Measurements from ENCODE around the gene ABHD6.
"Not testable (repeated sequence)": the region's sequence is repeated elsewhere in the genome, so short reads cannot be mapped to it uniquely, and the experiment has no call there.

Gene ABHD6

DNA sequence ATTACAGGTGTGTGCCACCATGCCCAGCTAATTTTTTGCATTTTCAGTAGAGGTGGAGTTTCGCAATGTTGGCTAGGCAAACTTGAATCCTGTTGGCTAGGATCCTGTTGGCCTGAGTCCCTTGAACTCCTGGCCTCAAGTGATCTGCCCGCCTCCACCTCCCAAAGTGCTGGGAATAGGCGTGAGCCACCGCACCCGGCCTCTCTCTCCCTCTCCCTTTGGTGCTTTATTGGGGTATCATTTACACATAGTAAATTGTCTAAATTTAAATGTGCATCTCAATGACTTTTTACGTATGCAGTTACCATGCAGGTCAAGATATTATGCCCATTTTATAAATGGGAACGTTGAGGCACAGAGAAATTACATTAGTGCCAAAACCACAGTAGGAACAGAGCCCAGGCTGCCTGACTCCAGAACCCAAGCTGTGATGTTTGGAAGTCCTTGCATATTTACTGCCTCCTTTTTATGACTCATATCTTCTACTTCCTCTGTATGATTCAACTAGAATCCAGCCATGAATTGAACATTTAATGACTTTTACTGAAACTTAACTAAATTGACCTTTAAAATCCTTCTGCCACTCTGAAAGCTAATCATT is 34.4 kb downstream of the ABHD6 start:
- peaks cover 12% of the 10 kb centered on the region for H3K9me3 Mint-ChIP-seq
- no peaks in the 10 kb centered on the region for H3K4me1 Mint-ChIP-seq
- DNase-seq, result no peak
- no peak overlapping the region for H3K27ac Mint-ChIP-seq
- TF ChIP-seq, protein P1, sequence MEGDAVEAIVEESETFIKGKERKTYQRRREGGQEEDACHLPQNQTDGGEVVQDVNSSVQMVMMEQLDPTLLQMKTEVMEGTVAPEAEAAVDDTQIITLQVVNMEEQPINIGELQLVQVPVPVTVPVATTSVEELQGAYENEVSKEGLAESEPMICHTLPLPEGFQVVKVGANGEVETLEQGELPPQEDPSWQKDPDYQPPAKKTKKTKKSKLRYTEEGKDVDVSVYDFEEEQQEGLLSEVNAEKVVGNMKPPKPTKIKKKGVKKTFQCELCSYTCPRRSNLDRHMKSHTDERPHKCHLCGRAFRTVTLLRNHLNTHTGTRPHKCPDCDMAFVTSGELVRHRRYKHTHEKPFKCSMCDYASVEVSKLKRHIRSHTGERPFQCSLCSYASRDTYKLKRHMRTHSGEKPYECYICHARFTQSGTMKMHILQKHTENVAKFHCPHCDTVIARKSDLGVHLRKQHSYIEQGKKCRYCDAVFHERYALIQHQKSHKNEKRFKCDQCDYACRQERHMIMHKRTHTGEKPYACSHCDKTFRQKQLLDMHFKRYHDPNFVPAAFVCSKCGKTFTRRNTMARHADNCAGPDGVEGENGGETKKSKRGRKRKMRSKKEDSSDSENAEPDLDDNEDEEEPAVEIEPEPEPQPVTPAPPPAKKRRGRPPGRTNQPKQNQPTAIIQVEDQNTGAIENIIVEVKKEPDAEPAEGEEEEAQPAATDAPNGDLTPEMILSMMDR (IDR thresholded peaks at IDR 0.05), result no peak
- peaks cover 5% of the 10 kb centered on the region for H3K27me3 Mint-ChIP-seq (ENCODE audit: low read depth, poor library complexity)
- peaks cover 43% of the 10 kb centered on the region for H3K36me3 Mint-ChIP-seq (ENCODE audit: low read depth)
- H3K4me3 Mint-ChIP-seq, result no peak overlapping the region

DNA sequence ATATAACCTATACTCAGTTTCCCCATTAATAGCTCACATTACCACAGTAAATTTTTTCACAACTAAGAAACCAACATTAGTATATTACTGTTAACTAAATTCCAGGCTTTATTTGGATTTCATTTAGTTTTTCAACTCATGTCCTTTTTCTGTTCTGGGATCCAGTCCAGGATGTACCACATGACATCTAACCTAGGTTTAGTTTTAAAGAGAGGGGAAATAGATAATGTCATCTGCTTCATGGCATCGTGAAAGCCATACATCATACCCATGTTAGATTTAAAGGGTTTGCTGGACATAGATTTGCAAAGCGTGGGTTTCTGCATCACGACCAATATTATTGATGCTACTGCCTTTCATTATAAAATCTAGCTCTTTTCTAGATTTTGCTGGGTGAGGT is 35.3 kb downstream of the ABHD6 start:
- Mint-ChIP-seq H3K9me3 (peaks cover 21% of the 10 kb centered on the region), H3K4me3 (no peak overlapping the region), H3K4me1 (no peaks in the 10 kb centered on the region), H3K36me3 (ENCODE audit: low read depth) (peaks cover 49% of the 10 kb centered on the region), H3K27me3 (ENCODE audit: low read depth, poor library complexity) (peaks cover 5% of the 10 kb centered on the region), H3K27ac (no peak overlapping the region)
- TF ChIP-seq, protein P1 (IDR thresholded peaks at IDR 0.05), result no peak
- DNase-seq, result no peak

DNA sequence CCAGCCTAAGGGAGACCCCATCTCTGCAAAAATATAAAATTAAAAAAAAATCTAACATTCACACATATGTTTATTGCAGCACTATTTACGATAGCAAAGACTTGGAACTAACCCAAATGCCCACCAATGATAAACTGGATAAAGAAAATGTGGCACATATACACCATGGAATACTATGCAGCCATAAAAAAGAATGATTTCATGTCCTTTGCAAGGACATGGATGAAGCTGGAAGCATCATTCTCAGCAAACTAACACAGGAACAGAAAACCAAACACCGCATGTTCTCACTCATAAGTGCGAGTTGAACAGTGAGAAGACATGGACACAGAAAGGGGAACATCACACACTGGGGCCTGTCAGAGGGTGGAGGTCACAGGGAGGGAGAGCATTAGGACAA is 35.8 kb downstream of the ABHD6 start:
- Mint-ChIP-seq H3K36me3 (ENCODE audit: low read depth) (peaks cover 54% of the 10 kb centered on the region), H3K9me3 (peaks cover 26% of the 10 kb centered on the region)
- not testable (repeated sequence) for H3K4me1 Mint-ChIP-seq; DNase-seq; H3K4me3 Mint-ChIP-seq; H3K27ac Mint-ChIP-seq; H3K27me3 Mint-ChIP-seq (ENCODE audit: low read depth, poor library complexity)

DNA sequence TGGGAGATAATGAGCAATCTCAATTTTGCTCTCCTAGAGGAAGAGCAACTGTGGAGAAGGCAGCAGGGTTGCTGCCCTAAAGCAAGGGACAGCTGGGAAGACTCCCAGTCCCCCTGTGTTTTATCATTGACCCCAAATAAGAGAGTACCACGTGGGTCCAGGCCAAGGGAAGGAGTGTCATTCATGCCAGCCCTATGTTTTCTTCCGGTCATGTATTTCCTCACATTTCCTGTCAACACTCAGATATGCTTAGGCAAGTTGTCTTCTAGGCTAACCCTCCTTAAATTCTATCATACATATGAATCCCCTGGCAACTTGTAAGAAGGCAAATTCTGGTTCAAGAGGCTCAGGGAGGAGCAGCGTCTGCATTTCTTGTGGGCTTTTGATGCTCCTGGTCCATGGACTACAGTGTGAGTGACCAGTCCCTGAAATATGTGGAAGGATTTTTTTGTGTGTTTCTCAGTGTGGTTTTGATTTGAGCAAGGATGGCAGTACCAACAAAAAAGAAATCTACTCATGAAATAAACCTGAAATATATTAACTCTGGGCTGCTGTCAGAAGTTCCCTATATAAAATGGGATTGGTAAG is 36.5 kb downstream of the ABHD6 start:
- H3K9me3 Mint-ChIP-seq, result peaks cover 29% of the 10 kb centered on the region
- TF ChIP-seq, protein P1 (IDR thresholded peaks at IDR 0.05), result no peak

DNA sequence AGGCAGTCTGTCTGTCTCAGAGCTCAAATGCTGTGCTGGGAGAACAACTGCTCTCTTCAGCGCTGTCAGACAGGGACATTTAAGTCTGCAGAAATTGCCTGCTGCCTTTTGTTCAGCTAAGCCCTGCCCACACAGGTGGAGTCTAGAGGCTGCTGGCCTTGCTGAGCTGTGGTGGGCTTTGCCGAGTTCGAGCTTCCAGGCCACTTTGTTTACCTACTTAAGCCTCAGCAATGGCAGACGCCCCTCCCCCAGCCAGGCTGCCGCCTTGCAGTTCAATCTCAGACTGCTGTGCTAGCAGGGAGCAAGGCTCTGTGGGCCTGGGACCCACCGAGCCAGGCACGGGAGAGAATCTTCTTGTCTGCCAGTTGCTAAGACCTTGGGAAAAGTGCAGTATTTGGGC is 43.5 kb downstream of the ABHD6 start:
- TF ChIP-seq, protein P1 (IDR thresholded peaks at IDR 0.05), result no peak

More for the DNA sequence above, 36.5 kb downstream of the ABHD6 start:
- peaks cover 61% of the 10 kb centered on the region for H3K36me3 Mint-ChIP-seq (ENCODE audit: low read depth)
- no peak overlapping the region for H3K4me3 Mint-ChIP-seq
- H3K4me1 Mint-ChIP-seq, result no peaks in the 10 kb centered on the region
- peaks cover 5% of the 10 kb centered on the region for H3K27me3 Mint-ChIP-seq (ENCODE audit: low read depth, poor library complexity)
- H3K27ac Mint-ChIP-seq, result no peak overlapping the region
- DNase-seq, result no peak

DNA sequence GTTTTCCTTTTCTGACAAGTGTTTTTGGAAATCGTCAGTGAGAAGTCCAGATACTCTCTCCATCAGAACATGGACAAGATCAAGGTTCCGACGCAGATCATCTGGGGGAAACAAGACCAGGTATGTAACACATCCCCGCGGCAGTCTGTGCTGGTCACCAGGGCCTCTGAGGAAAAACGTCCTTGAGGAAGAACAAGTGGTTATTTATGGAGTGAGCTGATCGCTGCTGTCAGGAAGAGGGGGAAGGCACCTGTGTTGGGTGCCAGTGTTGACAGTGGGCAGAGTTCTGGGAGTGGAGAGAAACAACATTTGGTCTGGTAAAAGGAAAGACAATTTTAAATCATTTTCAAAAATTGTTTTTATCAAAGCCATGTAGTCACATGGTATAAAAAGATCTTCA is 47.7 kb downstream of the ABHD6 start:
- Mint-ChIP-seq H3K4me3 (no peak overlapping the region), H3K36me3 (ENCODE audit: low read depth) (peaks cover 49% of the 10 kb centered on the region), H3K9me3 (peaks cover 15% of the 10 kb centered on the region), H3K27me3 (ENCODE audit: low read depth, poor library complexity) (peaks cover 6% of the 10 kb centered on the region), H3K27ac (peak overlapping the region; percentile 52), H3K4me1 (peaks cover 7% of the 10 kb centered on the region)
- TF ChIP-seq, protein P1 (IDR thresholded peaks at IDR 0.05), result no peak
- DNase-seq, result no peak

More for the DNA sequence above, 43.5 kb downstream of the ABHD6 start:
- Mint-ChIP-seq H3K27ac (no peak overlapping the region), H3K27me3 (ENCODE audit: low read depth, poor library complexity) (peaks cover 3% of the 10 kb centered on the region), H3K9me3 (peaks cover 36% of the 10 kb centered on the region), H3K36me3 (ENCODE audit: low read depth) (peaks cover 78% of the 10 kb centered on the region), H3K4me3 (no peak overlapping the region), H3K4me1 (peaks cover 7% of the 10 kb centered on the region)
- no peak for DNase-seq

Data from nephron progenitor cell (in vitro differentiated cells).